Smooth muscle cell (in vitro differentiated cells): ENCODE measurements around the gene SMIM31. TPM values are rescaled to one million over a fixed set of nuclear protein-coding genes. Genes with fewer than 3 reads are reported as not detected.

ENCODE experiments used
- DNase-seq: peaks from one replicate; lab custom pipeline; 2025; ENCODE audit not compliant: unreplicated experiment; lab: John Stamatoyannopoulos, UW
- H2AFZ ChIP-seq: fragments of 200-600 bp; sonication (generic); 2 replicates; pipeline ENCODE4 v1.6.0; 2016; ENCODE audit warnings: antibody characterized with exemption, low read depth, mild to moderate bottlenecking
- H3F3A ChIP-seq: fragments of 200-600 bp; sonication (generic); 2 replicates; pipeline ENCODE4 v1.6.0; 2017; ENCODE audit warnings: antibody characterized with exemption, low read depth
- H3K27ac ChIP-seq: fragments of 200-600 bp; sonication (generic); 2 replicates; pipeline ENCODE4 v1.5.1; 2016; ENCODE audit warnings: low read depth, mild to moderate bottlenecking
- H3K27me3 ChIP-seq: fragments of 200-600 bp; sonication (generic); 2 replicates; pipeline ENCODE4 v1.6.1; 2016; ENCODE audit warnings: low read depth, mild to moderate bottlenecking
- H3K36me3 ChIP-seq: fragments of 200-600 bp; sonication (generic); 2 replicates; pipeline ENCODE4 v1.5.1; 2016; ENCODE audit warnings: low read depth
- H3K4me1 ChIP-seq: fragments of 200-600 bp; sonication (generic); 2 replicates; pipeline ENCODE4 v1.5.1; 2016; ENCODE audit warnings: low read depth
- H3K4me2 ChIP-seq: fragments of 200-600 bp; sonication (generic); 2 replicates; pipeline ENCODE4 v1.6.0; 2016; ENCODE audit warnings: mild to moderate bottlenecking
- H3K4me3 ChIP-seq: fragments of 200-600 bp; sonication (generic); 2 replicates; pipeline ENCODE4 v1.5.1; 2016; ENCODE audit warnings: mild to moderate bottlenecking
- H3K79me2 ChIP-seq: fragments of 200-600 bp; sonication (generic); 2 replicates; pipeline ENCODE4 v1.6.0; 2016; ENCODE audit warnings: low read depth, mild to moderate bottlenecking
- H3K9ac ChIP-seq: fragments of 200-600 bp; sonication (generic); 2 replicates; pipeline ENCODE4 v1.6.0; 2016; ENCODE audit warnings: low read depth
- H3K9me3 ChIP-seq: fragments of 200-600 bp; sonication (generic); replicated peaks from 2 replicates; pipeline ENCODE4 v1.5.1; 2016; ENCODE audit warnings: low read depth
- H4K20me1 ChIP-seq: fragments of 200-600 bp; sonication (generic); 2 replicates; pipeline ENCODE4 v1.6.0; 2016; ENCODE audit warnings: low read depth
- CTCF ChIP-seq: fragments of 200-600 bp; sonication (generic); IDR thresholded peaks from 2 replicates; pipeline ENCODE4 v1.5.1; 2017; ENCODE audit warnings: borderline replicate concordance, mild to moderate bottlenecking, antibody characterized with exemption; ENCODE audit not compliant: insufficient read depth, poor library complexity, severe bottlenecking
- WGBS: methylation state at CpG from one replicate; pipeline ENCODE4 v1.1.7; 2016; ENCODE audit warnings: low lambda C conversion rate; 5-methylcytosine and 5-hydroxymethylcytosine counted together
- polyA plus RNA-seq: library from polyadenylated mRNA; unstranded; fragments of >200 nt; fragmentation: Nextera tagmentation; extraction: Ambion mirVana; gene quantifications from 2 replicates; pipeline ENCODE4 v1.2.1, GENCODE V29; 2016
- total RNA-seq: library from RNA; depleted of rRNA; stranded (reverse); fragments of >200 nt; gene quantifications from 2 replicates; pipeline ENCODE4 v1.2.3, GENCODE V29; 2014

Gene SMIM31
- total and polyA plus RNA-seq, 2 experiments from 2014 or later, result not detected

- Histone ChIP-seq H3K36me3 (no peaks in the 10 kb centered on the region), H3K4me3 (no peak overlapping the region), H3K9ac (no peak overlapping the region), H3K4me1 (no peaks in the 10 kb centered on the region), H3K4me2 (no peak overlapping the region), H3K79me2 (no peaks in the 10 kb centered on the region), H3F3A (no peaks in the 10 kb centered on the region), H3K27ac (no peak overlapping the region), H2AFZ (no peak overlapping the region), H3K27me3 (no peaks in the 10 kb centered on the region), H4K20me1 (no peaks in the 10 kb centered on the region), H3K9me3 (no peaks in the 10 kb centered on the region)
- WGBS, result 89% methylated on average over 4 of the region's 4 CpGs
- no peak for DNase-seq
- no peak for TF ChIP-seq CTCF
Observed at GRCh38 chr4:164800786-164801185, 46.9 kb downstream of the SMIM31 start.

GRCh38 chr4:164802301-164802901, 48.5 kb downstream of the SMIM31 start:
- Histone ChIP-seq H3K27ac (no peak overlapping the region), H3K79me2 (no peaks in the 10 kb centered on the region), H3F3A (no peaks in the 10 kb centered on the region), H3K27me3 (no peaks in the 10 kb centered on the region), H3K4me3 (no peak overlapping the region), H3K9ac (no peak overlapping the region), H3K4me1 (peaks cover 6% of the 10 kb centered on the region), H3K9me3 (no peaks in the 10 kb centered on the region), H2AFZ (no peak overlapping the region), H4K20me1 (no peaks in the 10 kb centered on the region), H3K36me3 (no peaks in the 10 kb centered on the region), H3K4me2 (no peak overlapping the region)
- 97% methylated on average over 3 of the region's 3 CpGs for WGBS
- TF ChIP-seq CTCF, result no peak
- no peak for DNase-seq

- no peak overlapping the region for H3K27ac ChIP-seq
- WGBS, result 87% methylated on average over 8 of the region's 8 CpGs
- H3K36me3 ChIP-seq, result no peaks in the 10 kb centered on the region
- H3F3A ChIP-seq, result no peaks in the 10 kb centered on the region
- no peak overlapping the region for H3K4me3 ChIP-seq
- no peak overlapping the region for H2AFZ ChIP-seq
- no peaks in the 10 kb centered on the region for H4K20me1 ChIP-seq
- no peak for TF ChIP-seq CTCF
- no peaks in the 10 kb centered on the region for H3K9me3 ChIP-seq
- peaks cover 9% of the 10 kb centered on the region for H3K4me1 ChIP-seq
- no peak overlapping the region for H3K4me2 ChIP-seq
- no peak overlapping the region for H3K9ac ChIP-seq
- H3K27me3 ChIP-seq, result no peaks in the 10 kb centered on the region
- H3K79me2 ChIP-seq, result no peaks in the 10 kb centered on the region
- DNase-seq, result no peak
Observed at GRCh38 chr4:164803702-164804101, 49.8 kb downstream of the SMIM31 start.

- H3F3A ChIP-seq, result no peaks in the 10 kb centered on the region
- TF ChIP-seq CTCF, result no peak
- no peak overlapping the region for H3K4me3 ChIP-seq
- no peak for DNase-seq
- H3K9me3 ChIP-seq, result no peaks in the 10 kb centered on the region
- no peak overlapping the region for H3K27ac ChIP-seq
- no peak overlapping the region for H3K4me2 ChIP-seq
- WGBS, result 41% methylated on average over 12 of the region's 12 CpGs
- H3K36me3 ChIP-seq, result no peaks in the 10 kb centered on the region
- H3K79me2 ChIP-seq, result no peaks in the 10 kb centered on the region
- no peak overlapping the region for H3K9ac ChIP-seq
- no peaks in the 10 kb centered on the region for H4K20me1 ChIP-seq
- H3K4me1 ChIP-seq, result peaks cover 9% of the 10 kb centered on the region
- H3K27me3 ChIP-seq, result no peaks in the 10 kb centered on the region
- H2AFZ ChIP-seq, result no peak overlapping the region
Observed at GRCh38 chr4:164807611-164808010, 53.7 kb downstream of the SMIM31 start.
